Stimulated activated CD4-positive, alpha-beta T cell treated with anti-CD3 and anti-CD28 coated beads, Interleukin-15, amount 100 ng/mL, for 1 hour (primary cell): Measurements from ENCODE around the gene KRT4.
"Not testable (repeated sequence)": the region's sequence is repeated elsewhere in the genome, so short reads cannot be mapped to it uniquely, and the experiment has no call there.

Experiments used
- DNase-seq, 2 donors: peaks; one replicate each; pipeline ENCODE4 v3.0.0-alpha.2; 2020; ENCODE audit warnings: low read depth in 1 of 2, low spot score in 1 of 2

KRT4 gene

GRCh38 chr12:52813885-52814709 is at the start of gene KRT4:
Gene KRT4, minus strand, starts transcription at chr12:52814116. Its CDS starts 58 bp downstream, at chr12:52814058.
- DNase-seq: no peak

DNA sequence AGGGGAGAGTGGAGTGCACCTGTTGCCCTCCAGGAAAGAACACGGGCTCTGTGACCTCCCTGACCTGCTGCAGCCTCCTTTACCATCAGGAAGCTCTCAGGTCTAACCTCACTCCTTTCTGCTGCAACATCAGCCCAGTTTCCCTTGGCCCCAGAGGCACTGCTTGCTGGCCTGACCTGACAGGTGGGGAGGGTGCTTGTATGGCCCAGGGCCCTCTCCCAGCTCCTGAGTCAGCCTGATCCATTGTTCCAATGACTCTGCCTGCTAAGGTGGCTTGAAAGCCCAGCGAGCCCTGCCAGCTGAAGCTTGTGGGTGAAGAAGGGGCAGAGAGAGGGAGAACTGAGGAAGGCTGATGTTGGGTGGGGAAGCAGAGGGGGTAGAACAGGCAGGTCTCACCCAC is 48.1 kb upstream of the KRT4 start:
- DNase-seq: no peak

DNA sequence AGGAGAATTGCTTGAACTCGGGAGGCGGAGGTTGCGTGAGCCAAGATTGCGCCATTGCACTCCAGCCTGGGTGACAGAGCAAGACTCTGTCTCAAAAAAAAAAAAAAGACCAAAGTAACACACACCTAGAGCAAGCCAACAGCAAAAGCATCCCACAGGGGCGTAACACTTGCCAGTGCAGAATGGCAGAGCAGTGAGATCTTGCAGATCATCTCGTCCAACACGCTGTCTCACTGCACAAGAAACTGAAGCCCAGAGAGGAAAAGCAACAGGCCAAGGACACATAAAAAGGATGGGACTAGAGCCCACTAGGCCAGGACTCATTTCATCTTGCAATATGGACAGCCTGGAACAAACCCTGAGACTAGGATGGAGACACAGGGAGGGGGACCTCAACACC is 47.6 kb upstream of the KRT4 start:
- no peak for DNase-seq

GRCh38 chr12:52860102-52860823 is 46.3 kb upstream of the KRT4 start:
- no peak for DNase-seq

GRCh38 chr12:52857500-52857899 is 43.6 kb upstream of the KRT4 start:
- no peak for DNase-seq

GRCh38 chr12:52856787-52857186 is 42.9 kb upstream of the KRT4 start:
- no peak for DNase-seq

DNA sequence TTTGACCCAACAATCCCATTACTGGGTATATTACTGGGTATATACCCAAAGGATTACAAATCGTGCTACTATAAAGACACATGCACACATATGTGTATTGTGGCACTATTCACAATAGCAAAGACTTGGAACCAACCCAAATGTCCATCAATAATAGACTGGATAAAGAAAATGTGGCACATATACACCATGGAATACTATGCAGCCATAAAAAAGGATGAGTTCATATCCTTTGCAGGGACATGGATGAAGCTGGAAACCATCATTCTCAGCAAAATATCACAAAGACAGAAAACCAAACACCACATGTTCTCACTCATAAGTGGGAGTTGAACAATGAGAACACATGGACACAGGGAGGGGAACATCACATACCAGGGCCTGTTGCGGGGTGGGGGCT is 42.2 kb upstream of the KRT4 start:
- not testable (repeated sequence) for DNase-seq

GRCh38 chr12:52851787-52852186 is 37.9 kb upstream of the KRT4 start:
- no peak for DNase-seq

DNA sequence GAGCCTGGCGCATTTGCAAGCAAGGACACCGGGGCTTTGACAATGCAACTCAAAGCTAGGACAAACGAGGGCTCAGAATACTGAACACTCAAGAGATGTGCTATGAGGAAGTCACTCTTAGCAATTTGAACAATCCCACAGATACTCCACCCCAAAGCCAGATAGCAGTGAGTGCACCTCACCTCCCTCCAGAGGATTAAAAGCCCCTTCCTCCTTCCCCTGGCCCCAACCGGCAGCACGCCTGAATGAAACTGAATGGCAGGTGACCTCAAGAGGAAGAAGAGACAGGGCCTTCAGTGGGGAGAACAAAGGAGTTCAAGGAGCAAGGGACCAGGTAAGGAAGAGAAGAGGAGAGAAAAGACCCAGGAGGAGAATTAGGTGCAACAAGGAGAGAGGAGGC is 36.8 kb upstream of the KRT4 start:
- no peak for DNase-seq

DNA sequence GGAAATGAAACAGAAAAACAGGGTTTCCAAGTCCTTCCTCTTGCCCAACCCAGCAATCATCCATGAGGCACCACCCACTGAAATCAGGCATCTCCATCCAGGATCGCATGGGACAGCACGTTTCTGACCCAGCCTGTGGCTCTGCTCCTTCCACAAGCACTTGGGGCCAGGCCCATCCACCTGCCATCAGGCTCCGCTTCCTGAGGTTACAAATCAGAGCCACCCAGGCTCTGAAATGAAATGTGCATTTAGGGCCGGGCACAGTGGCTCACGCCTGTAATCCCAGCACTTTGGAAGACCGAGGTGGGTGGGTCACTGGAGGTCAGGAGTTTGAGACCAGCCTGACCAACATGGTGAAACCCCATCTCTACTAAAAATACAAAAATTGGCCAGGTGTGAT is 35.6 kb upstream of the KRT4 start:
- no peak for DNase-seq

DNA sequence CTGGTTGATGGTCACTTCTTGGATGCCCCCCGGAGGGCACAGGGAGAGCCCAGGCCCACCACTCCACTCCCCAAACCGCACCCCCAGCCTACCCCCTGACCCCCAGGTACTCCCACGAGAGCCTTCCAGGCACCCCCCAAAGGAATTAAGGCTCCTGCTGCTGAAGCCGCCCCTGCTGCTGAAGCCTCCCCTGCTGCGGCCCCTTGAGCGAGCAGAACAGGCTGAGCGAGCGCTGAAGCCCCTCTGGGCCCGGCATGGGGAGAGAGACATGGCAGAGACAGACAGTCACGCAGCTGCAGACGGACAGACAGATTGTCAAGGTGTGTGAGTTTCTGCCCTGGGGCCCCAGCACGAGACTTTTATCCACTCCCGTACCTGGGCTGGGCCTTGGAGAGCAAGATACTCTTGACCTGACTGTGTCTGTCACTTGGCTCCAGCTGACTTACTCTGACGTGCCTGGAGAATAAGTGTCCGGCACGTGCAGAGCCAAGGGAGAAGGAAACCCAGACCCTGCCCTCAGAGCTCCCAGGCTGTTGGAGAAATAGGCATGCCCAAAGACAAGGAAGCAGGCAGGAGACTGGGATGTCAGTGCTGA is 34.8 kb upstream of the KRT4 start, which contains the start of gene KRT78:
Gene KRT78, minus strand, starts transcription at position 334 of the 595 bp plus-strand sequence. Its CDS starts 64 bp downstream, at position 270.
- DNase-seq: no peak

DNA sequence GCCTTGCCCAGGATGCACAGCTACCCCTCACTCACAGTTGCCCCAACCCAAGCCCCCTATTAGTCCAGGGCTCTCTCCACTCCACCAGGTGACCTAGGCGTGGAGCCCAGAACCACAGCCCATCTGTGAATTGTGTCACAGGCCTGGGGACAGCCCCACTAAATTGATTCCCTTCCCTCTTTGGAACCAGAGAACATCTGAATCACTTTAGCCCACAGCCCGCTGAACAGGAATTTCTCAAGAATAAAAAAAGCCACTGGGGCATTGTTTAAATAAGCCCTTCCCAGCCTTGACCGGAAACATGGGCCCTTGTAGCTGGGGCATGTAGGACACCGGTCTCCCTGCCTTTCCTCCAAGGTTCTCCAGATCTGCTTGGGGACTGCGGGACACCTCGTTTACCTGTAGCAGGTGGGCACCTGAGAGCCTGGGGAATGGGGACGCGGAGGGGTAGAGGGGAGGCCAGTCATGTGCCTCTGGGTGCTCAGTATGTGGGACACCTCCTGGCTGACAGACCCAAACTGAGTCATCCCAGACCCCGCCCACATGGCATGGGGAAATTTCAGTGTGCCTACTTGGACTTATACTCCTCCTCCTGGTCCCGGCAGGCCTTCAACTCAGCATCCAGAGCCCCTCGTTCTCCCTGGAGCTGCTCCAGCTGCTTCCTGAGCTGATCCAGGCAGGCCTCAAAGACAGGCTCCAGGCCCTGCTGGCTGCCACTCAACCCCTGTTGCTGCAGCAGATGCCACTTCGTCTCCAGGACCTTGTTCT is 33.6 kb upstream of the KRT4 start:
- DNase-seq: no peak

DNA sequence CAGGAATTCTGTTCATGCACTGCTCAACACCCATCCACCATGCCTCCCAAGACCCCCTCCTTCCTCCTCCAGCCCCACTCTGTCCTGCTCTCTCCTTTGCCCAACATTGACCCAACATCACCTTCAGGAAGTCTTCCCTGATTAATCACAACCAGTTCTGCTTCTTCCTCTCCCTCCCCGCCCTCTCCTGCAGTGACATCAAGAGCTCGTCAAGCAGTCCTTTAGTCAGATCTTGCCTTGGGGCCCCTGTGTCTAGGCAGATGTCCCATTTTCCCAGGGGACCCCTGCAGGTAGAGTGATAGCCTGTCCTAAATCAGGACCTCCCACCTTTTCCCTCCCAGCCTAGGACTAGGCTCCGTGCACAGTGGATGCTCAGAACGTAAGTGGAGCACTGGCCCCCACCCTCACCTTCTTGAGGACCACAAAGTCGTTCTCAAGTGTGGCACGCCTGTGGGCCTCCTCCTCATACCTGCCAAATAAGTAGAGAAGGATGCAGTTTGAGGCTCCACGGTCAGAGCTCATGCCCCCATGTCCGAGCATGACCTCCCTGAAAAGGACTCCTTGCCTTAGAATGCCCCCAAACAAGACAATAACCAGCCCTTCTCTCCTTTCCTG is 32.5 kb upstream of the KRT4 start:
- DNase-seq: no peak

GRCh38 chr12:52845946-52846345 is 32.0 kb upstream of the KRT4 start:
- DNase-seq: no peak

DNA sequence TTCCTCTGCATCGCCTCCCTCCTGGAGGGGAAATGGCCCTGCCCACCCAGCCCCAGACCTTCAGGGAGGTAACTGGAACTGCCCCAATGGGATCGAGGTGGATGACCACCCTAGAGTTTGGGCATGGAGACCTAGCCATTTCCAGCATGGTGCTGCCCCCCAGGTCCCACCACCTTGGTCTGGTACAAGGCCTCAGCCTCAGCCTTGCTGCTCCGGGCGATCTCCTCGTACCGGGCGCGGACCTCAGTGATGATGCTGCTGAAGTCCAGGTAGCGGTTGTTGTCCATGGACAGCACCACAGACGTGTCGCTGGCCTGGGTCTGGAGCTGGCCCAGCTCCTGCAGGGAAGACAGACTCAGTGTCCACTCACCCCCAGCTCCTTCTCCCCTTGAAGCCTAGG is 30.5 kb upstream of the KRT4 start:
- no peak for DNase-seq

DNA sequence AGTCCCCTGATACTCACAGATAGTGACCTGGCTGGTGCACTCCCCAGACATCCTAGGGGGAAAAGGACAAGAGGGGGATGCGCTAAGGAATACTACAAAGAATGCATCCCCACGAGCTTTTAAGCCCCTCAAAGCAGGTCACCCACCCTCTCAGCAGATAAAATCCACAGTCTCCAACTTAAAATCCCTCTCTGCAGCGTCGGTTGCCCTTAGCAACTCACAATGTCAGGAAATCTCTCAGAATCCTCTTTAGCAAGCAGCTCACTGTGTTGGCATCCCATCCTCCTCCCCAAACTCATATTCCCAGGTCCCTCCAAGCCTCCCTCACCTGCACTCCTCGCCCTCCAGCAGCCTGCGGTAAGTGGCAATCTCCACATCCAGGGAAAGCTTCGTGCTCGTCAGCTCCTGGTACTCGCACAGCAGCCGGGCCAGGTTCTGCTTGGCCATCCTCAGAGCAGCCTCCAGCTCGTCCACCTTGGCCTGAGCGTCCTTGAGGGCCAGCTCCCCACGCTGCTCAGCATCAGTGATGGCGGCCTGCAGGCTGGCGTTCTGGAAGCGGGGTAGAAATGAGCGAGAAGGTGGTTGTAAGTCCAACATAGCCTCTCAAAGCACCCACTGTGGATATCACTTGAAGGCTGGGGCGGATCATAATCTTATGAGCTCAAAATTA is 25.7 kb upstream of the KRT4 start:
- no peak for DNase-seq

DNA sequence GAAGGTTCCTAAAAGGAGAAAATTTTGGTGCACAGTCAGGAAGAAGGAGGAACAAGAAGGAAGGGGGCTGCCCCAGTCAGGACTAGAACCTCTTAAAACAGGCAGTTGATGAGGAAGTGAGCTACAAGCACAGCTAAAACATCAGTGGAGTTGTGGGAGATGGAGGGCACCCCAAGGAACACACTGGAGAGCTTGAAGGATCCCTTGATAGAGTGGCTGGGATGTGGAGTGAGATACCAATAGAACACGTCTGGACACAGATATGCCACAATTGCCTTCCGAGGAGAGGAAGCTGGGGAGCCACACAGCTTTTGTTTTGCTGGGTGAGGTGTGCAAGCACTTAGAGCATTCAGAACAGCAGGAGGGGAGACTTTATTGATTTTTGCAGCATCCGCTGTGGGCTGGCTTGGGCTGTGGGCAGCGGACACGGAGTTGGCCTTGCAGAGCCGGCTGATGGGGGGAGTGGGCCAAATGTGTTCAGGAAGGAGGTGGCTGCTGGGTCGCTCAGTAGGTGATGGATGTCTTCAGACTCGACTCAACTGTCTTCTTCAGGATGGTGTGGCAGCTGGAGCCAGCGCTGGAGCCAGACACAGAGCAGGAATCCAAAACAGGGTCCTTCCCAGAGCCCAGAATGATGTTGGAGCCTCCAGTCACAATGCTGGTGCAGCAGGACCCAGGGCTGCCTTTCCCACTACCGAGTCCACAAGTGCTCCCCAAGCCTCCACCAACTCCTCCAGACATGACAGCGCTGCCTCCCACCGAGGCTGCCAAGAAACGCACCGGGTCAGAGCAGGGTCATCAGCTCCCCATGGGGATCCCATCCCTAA is 24.9 kb upstream of the KRT4 start:
- no peak for DNase-seq

- no peak for DNase-seq
These were observed 24.1 kb upstream of the KRT4 start for GRCh38 chr12:52837781-52838608.

DNA sequence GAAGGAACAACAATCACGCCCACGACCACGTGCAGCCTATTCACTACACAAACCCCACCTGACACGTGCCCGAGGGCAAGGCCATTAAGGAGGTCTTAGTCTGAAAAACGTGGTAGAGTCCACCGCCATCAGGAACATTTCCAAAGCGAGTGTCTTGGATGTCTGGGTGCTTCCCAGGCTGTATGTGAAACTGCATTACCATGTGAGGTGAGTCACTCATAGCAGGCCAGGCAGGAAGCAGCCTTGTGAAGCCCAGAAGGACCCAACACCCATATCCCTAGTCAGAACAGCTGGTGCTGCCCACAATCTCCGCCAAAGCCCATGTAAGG is 23.5 kb upstream of the KRT4 start:
- no peak for DNase-seq
